A549 (cell line): ENCODE data around the gene CRYGC. TPM values are rescaled to one million over a fixed set of nuclear protein-coding genes. Genes with fewer than 3 reads are reported as not detected.

ENCODE experiments used
- ATAC-seq, 2 experiments: fragments of 200-7000 bp in 1 of 2; fragments of >200 bp in 1 of 2; cut with Nextera tagmentation in 1 of 2; cut with Tn5 transposase in 1 of 2; 3 replicates each; pipeline versions ENCODE4 v1.8.0 to v1.9.1; 2018 to 2020; ENCODE audit warnings: mild to moderate bottlenecking in 1 of 2, moderate library complexity in 1 of 2
- CTCF ChIA-PET: fragments of 300-600 bp; sonication (Branson Sonifier 250); formaldehyde crosslinking; extraction: SDS; loops from one replicate; lab custom pipeline; 2021; ENCODE audit warnings: antibody characterized with exemption, inconsistent platforms; lab: Yijun Ruan, JAX
- POLR2A ChIA-PET: fragments of 350-600 bp; formaldehyde crosslinking; extraction: SDS; loops from one replicate; lab custom pipeline; 2021; ENCODE audit warnings: antibody characterized with exemption, inconsistent platforms; lab: Yijun Ruan, JAX
- DNase-seq, 2 experiments: peaks; one replicate each; pipeline versions ENCODE4 v3.0.0 to v3.0.0-alpha.2; 2011 to 2016; ENCODE audit warnings: low read depth in 1 of 2, low spot score in 1 of 2
- FAIRE-seq: peaks from 2 replicates; lab custom pipeline; 2011; peaks lifted over from hg19 to GRCh38; lab: Jason Lieb, UNC
- H3K27ac ChIP-seq, 2 experiments: fragments of >200 bp; sonication (Bioruptor Twin); formaldehyde crosslinking; 3 replicates each; pipeline ENCODE4 v1.5.1; 2016 to 2017
- H3K4me1 ChIP-seq: fragments of >200 bp; sonication (Bioruptor Twin); formaldehyde crosslinking; 3 replicates; pipeline ENCODE4 v1.6.1; 2016
- H3K4me2 ChIP-seq: fragments of >200 bp; sonication (Bioruptor Twin); formaldehyde crosslinking; 3 replicates; pipeline ENCODE4 v1.6.1; 2016
- H3K4me3 ChIP-seq: fragments of >200 bp; sonication (Bioruptor Twin); formaldehyde crosslinking; 3 replicates; pipeline ENCODE4 v1.5.1; 2016
- H3K9me3 ChIP-seq: fragments of >200 bp; sonication (Bioruptor Twin); formaldehyde crosslinking; 3 replicates; pipeline ENCODE4 v1.6.1; 2016
- CBX2 ChIP-seq: fragments of 200-600 bp; sonication (generic); IDR thresholded peaks from 2 replicates; pipeline ENCODE4 v1.6.1; 2016; ENCODE audit warnings: low read depth, mild to moderate bottlenecking, borderline replicate concordance
- CBX8 ChIP-seq: fragments of 200-600 bp; sonication (generic); IDR thresholded peaks from 2 replicates; pipeline ENCODE4 v1.6.1; 2016
- CEBPB ChIP-seq, 2 experiments: fragments of >200 bp in 1 of 2; sonication (Bioruptor Twin) in 1 of 2; formaldehyde crosslinking in 1 of 2; IDR thresholded peaks; 2 replicates each; pipeline ENCODE4 v1.6.1; 2012 to 2016
- CHD2 ChIP-seq: fragments of 150-350 bp; IDR thresholded peaks from 2 replicates; pipeline ENCODE4 v1.6.1; 2014; ENCODE audit warnings: low read length; ENCODE audit not compliant: partially characterized antibody
- FOXS1 ChIP-seq: fragments of 250-450 bp; sonication (Bioruptor Pico); IDR thresholded peaks from 2 replicates; pipeline ENCODE4 v1.5.0; 2020; ENCODE audit warnings: mild to moderate bottlenecking, moderate library complexity
- HMGXB4 ChIP-seq: fragments of 250-450 bp; sonication (Bioruptor Pico); IDR thresholded peaks from 2 replicates; pipeline ENCODE4 v1.5.0; 2021; ENCODE audit warnings: mild to moderate bottlenecking, moderate library complexity, borderline replicate concordance
- JUNB ChIP-seq: fragments of >200 bp; sonication (Bioruptor Twin); formaldehyde crosslinking; IDR thresholded peaks from 2 replicates; pipeline ENCODE4 v1.6.1; 2016
- KDM5A ChIP-seq: fragments of 200-600 bp; sonication (generic); IDR thresholded peaks from 2 replicates; pipeline ENCODE4 v1.6.1; 2016; ENCODE audit warnings: antibody characterized with exemption, mild to moderate bottlenecking
- MYC ChIP-seq: IDR thresholded peaks from 2 replicates; pipeline ENCODE4 v1.6.1; 2012; ENCODE audit warnings: mild to moderate bottlenecking, inconsistent platforms, low read length, improper control_type of control experiment, borderline replicate concordance
- RCOR1 ChIP-seq: fragments of 150-350 bp; IDR thresholded peaks from 2 replicates; pipeline ENCODE4 v1.6.1; 2014; ENCODE audit warnings: antibody characterized with exemption, low read length, low read depth
- RNF2 ChIP-seq: fragments of 200-600 bp; sonication (generic); IDR thresholded peaks from 2 replicates; pipeline ENCODE4 v1.6.1; 2016; ENCODE audit warnings: low read depth, mild to moderate bottlenecking, antibody characterized with exemption, moderate library complexity, borderline replicate concordance
- SREBF2 ChIP-seq: fragments of 450-650 bp; IDR thresholded peaks from 2 replicates; pipeline ENCODE4 v1.6.1; 2014; ENCODE audit warnings: mild to moderate bottlenecking, moderate library complexity
- ZFP36 ChIP-seq: fragments of 450-650 bp; IDR thresholded peaks from 2 replicates; pipeline ENCODE4 v1.6.1; 2014; ENCODE audit warnings: borderline replicate concordance; ENCODE audit not compliant: partially characterized antibody
- WGBS: methylation state at CpG from one replicate; pipeline ENCODE4 v1.1.6; 2017; ENCODE audit errors: missing lambda C conversion rate; 5-methylcytosine and 5-hydroxymethylcytosine counted together
- polyA plus RNA-seq, 4 experiments: library from polyadenylated mRNA; depleted of rRNA in 3 of 4; stranded (reverse); fragments of >200 nt; fragmentation: RNase III in 1 of 4; extraction: RNeasy Plus Mini Kit Qiagen cat#74134 plus additional on column Dnase treatment in 1 of 4; gene quantifications; 2 replicates in 3 of 4; 3 replicates in 1 of 4; pipeline ENCODE4 v1.2.3, GENCODE V29; 2011 to 2017
- TF ChIP-seq, protein P1 (sequence below): fragments of 150-350 bp; IDR thresholded peaks from 2 replicates; pipeline ENCODE4 v1.6.1; 2014; ENCODE audit warnings: low read depth, mild to moderate bottlenecking, low read length
- TF ChIP-seq, protein P2 (sequence below): fragments of 450-650 bp; IDR thresholded peaks from 2 replicates; pipeline ENCODE4 v1.6.1; 2014; ENCODE audit warnings: antibody characterized with exemption
- TF ChIP-seq, protein P3 (sequence below): IDR thresholded peaks from 2 replicates; pipeline ENCODE4 v1.6.1; 2012
- TF ChIP-seq, protein P4 (sequence below): fragments of 200-600 bp; sonication (generic); IDR thresholded peaks from 2 replicates; pipeline ENCODE4 v1.6.1; 2016; ENCODE audit warnings: antibody characterized with exemption, mild to moderate bottlenecking, moderate library complexity

CRYGC gene
- polyA plus RNA-seq, 2 of the 4 experiments (the other 2 are of a cell fraction), result not detected

DNA sequence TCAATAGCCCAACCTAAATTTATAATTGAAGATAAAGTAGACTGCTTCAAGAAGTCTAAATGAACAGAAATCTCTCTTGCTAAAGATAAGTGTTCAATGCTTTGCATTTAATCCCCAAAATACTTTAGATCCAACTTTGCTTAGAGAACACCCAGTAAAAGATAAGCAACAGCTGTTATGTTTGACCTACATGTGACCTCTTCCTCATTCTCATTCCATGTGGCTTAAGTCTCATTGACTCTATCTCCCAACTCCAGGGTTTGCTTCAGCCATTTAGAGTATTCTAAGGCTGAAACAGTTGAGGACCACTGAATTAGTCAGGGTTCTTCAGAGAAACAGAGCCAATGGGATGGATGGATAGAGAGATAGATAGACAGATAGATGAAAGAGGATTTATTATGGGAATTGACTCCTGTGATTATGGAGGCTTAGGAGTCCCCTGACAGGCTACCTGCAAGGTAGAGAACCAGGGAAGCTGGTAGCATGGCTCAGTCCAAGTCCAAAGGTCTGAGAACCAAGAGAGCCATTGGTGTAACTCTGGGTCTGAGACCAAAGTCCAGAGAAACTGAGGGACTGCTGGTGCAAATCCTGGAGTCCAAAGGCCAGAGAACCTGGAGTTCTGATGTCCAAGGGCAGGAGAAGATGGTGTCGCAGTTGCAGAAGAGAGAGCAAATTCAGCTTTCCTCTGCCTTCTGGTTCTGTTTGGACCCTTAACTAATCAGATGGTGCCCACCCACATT lies 37.4 kb downstream of the CRYGC start:
- 93% methylated on average over 1 of the region's 1 CpG for WGBS
- Histone ChIP-seq H3K4me2 (no peak overlapping the region), H3K4me3 (no peak overlapping the region), H3K27ac (no peak overlapping the region), H3K4me1 (no peaks in the 10 kb centered on the region), H3K9me3 (no peaks in the 10 kb centered on the region)
- ChIA-PET POLR2A (no interaction called here), CTCF (interaction anchor here (1.7 to 3.0 kb wide), 2 partner anchors 18 to 347 kb away, joined by 3 to 9 read pairs; no protein-coding TSS in a partner anchor)
- FAIRE-seq (no peak), DNase-seq (no peak), ATAC-seq (no peak)
- TF ChIP-seq, protein P1, sequence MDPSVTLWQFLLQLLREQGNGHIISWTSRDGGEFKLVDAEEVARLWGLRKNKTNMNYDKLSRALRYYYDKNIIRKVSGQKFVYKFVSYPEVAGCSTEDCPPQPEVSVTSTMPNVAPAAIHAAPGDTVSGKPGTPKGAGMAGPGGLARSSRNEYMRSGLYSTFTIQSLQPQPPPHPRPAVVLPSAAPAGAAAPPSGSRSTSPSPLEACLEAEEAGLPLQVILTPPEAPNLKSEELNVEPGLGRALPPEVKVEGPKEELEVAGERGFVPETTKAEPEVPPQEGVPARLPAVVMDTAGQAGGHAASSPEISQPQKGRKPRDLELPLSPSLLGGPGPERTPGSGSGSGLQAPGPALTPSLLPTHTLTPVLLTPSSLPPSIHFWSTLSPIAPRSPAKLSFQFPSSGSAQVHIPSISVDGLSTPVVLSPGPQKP, result no peak
- no peak for TF ChIP-seq RNF2

DNA sequence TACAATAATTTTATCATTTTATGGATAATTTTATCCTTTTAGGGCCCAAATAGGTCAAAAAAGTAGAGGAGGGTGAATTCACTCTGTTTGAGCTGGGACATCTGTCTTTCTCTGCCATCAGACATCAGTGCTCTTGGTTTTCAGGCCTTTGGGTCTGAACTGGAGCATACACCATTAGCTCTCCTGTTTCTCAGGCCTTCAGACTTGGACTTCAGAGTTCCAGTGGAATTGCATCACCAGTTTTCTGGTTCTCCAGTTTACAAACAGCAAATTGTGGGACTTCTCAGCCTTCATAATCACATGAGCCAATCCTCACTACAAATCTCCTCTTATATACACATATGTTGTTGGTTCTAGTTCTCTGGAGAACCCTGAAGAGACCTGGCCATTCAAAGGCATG lies 39.2 kb downstream of the CRYGC start:
- no peak for FAIRE-seq
- POLR2A ChIA-PET, result no interaction called here
- Histone ChIP-seq H3K9me3 (no peaks in the 10 kb centered on the region), H3K4me2 (no peak overlapping the region), H3K4me1 (no peaks in the 10 kb centered on the region), H3K27ac (no peak overlapping the region), H3K4me3 (no peak overlapping the region)
- TF ChIP-seq HMGXB4 (CRISPR knock-in tag) (no peak), JUNB (no peak), MYC (no peak), CHD2 (no peak), FOXS1 (CRISPR knock-in tag) (no peak), CEBPB (IDR thresholded peaks at IDR 0.05) (no peak)
- TF ChIP-seq, protein P2, sequence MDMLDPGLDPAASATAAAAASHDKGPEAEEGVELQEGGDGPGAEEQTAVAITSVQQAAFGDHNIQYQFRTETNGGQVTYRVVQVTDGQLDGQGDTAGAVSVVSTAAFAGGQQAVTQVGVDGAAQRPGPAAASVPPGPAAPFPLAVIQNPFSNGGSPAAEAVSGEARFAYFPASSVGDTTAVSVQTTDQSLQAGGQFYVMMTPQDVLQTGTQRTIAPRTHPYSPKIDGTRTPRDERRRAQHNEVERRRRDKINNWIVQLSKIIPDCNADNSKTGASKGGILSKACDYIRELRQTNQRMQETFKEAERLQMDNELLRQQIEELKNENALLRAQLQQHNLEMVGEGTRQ, result no peak
- no peak for ATAC-seq
- CTCF ChIA-PET, result interaction anchor here (0.7 to 3.0 kb wide), 4 partner anchors 8 to 345 kb away, joined by 3 to 9 read pairs (median 4); no protein-coding TSS in a partner anchor
- no peak for DNase-seq

- FAIRE-seq (no peak), DNase-seq (no peak), ATAC-seq (no peak)
- TF ChIP-seq KDM5A, result no peak
- Histone ChIP-seq H3K4me2 (no peak overlapping the region), H3K27ac (no peak overlapping the region), H3K9me3 (no peaks in the 10 kb centered on the region), H3K4me1 (no peaks in the 10 kb centered on the region), H3K4me3 (no peak overlapping the region)
- WGBS, result 7% methylated on average over 1 of the region's 1 CpG
- CTCF ChIA-PET, result interaction anchor here (0.5 to 1.5 kb wide), 3 partner anchors 8 to 178 kb away, joined by 3 to 5 read pairs (median 4); no protein-coding TSS in a partner anchor
- POLR2A ChIA-PET, result no interaction called here
Measured at GRCh38 chr2:208086029-208086428, 43.6 kb downstream of the CRYGC start.

- H3K9me3 ChIP-seq, result no peaks in the 10 kb centered on the region
- no peak for ATAC-seq
- no peak for FAIRE-seq
- ChIA-PET CTCF (interaction anchor here (0.7 to 1.4 kb wide), 2 partner anchors 10 to 14 kb away, joined by 3 read pairs; no protein-coding TSS in a partner anchor), POLR2A (no interaction called here)
- H3K4me1 ChIP-seq, result no peaks in the 10 kb centered on the region
- no peak overlapping the region for H3K4me3 ChIP-seq
- H3K4me2 ChIP-seq, result no peak overlapping the region
- H3K27ac ChIP-seq, result no peak overlapping the region
- no peak for DNase-seq
- TF ChIP-seq RCOR1 (no peak), CBX8 (no peak), CBX2 (no peak), JUNB (no peak), SREBF2 (no peak), FOXS1 (CRISPR knock-in tag) (no peak), HMGXB4 (CRISPR knock-in tag) (no peak), ZFP36 (no peak)
- TF ChIP-seq, protein P3, sequence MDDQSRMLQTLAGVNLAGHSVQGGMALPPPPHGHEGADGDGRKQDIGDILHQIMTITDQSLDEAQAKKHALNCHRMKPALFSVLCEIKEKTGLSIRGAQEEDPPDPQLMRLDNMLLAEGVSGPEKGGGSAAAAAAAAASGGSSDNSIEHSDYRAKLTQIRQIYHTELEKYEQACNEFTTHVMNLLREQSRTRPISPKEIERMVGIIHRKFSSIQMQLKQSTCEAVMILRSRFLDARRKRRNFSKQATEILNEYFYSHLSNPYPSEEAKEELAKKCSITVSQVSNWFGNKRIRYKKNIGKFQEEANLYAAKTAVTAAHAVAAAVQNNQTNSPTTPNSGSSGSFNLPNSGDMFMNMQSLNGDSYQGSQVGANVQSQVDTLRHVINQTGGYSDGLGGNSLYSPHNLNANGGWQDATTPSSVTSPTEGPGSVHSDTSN, result no peak
- TF ChIP-seq, protein P4, sequence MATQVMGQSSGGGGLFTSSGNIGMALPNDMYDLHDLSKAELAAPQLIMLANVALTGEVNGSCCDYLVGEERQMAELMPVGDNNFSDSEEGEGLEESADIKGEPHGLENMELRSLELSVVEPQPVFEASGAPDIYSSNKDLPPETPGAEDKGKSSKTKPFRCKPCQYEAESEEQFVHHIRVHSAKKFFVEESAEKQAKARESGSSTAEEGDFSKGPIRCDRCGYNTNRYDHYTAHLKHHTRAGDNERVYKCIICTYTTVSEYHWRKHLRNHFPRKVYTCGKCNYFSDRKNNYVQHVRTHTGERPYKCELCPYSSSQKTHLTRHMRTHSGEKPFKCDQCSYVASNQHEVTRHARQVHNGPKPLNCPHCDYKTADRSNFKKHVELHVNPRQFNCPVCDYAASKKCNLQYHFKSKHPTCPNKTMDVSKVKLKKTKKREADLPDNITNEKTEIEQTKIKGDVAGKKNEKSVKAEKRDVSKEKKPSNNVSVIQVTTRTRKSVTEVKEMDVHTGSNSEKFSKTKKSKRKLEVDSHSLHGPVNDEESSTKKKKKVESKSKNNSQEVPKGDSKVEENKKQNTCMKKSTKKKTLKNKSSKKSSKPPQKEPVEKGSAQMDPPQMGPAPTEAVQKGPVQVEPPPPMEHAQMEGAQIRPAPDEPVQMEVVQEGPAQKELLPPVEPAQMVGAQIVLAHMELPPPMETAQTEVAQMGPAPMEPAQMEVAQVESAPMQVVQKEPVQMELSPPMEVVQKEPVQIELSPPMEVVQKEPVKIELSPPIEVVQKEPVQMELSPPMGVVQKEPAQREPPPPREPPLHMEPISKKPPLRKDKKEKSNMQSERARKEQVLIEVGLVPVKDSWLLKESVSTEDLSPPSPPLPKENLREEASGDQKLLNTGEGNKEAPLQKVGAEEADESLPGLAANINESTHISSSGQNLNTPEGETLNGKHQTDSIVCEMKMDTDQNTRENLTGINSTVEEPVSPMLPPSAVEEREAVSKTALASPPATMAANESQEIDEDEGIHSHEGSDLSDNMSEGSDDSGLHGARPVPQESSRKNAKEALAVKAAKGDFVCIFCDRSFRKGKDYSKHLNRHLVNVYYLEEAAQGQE, result no peak
Measured at GRCh38 chr2:208083807-208084206, 45.8 kb downstream of the CRYGC start.
